Fibroblast of skin of abdomen (primary cell): ENCODE measurements around the gene CRACR2B.

Experiments
- DNase-seq: peaks from one replicate; pipeline ENCODE4 v3.0.0-alpha.2; 2013

Gene CRACR2B

DNA sequence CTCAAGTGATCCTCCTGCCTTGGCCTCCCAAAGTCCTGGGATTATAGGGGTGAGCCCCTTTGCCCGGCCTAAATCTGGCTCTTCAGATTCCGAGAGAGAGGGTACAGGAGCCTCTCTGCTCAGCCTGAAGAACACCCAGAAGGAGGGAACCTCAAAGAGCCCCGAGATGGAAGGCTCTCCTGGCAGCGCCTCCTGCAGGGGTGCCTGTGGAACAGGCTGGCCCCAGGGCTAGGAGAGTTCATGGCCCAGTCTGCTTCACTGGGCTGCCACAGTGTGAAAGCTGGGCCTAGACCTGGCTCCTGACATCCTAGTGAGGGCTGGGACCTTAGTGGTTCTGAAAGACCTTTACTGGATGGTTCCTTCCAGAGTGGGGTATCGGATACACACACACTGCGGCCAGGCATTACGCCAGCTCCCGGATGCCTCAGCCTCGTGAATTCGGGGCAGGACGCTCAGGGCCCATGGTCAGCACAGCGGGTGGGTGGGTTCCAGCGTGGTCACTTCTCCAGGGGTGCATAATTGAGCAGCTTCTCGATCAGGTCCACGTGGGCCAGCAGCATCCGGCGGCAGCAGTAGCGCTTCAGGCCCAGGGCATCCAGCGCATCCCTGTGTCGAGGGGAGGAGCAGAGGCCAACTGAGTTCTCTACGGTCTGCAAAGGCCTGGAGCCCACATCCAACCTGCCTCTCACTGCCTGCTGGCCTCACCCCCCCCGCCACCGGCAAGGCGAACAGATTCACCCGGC, 12.3 kb downstream of the CRACR2B start:
- DNase-seq: no peak

GRCh38 chr11:841981-842369, 14.3 kb downstream of the CRACR2B start:
- no peak for DNase-seq

DNA sequence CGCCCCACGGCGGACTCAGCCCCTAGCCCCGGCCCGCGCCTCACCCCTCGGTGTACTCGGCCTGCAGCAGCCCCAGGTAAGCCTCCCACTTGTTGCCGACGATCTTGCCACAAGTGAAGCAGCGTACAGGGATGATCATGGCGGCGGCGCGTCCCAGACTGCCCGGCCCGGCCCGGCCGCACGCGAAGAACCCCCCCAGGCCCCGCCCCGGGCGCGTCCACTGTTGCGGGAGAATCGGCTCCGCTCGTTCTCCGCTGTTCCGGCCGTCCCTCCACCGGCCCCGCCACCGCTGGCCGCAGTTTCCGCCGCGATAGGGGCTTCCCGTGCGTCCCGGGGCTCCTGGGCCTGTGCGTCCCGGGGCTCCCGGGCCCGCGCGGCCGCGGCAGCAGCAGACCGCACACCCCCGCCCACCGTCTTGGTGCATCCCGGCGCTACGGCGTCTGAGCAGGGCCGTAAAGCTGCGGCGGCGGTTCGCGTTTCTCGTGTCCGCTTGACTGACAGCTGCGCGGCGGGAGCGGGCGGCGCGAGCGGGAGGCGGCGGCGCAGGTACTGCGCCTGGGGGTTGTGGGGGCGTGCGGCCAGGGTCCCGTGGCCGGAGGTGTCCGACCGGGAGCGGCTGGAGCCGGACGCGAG, 14.8 kb downstream of the CRACR2B start, which contains the start of the genes POLR2L and TSPAN4:
TSS of gene POLR2L (minus strand) at position 160 of the 633 bp plus-strand sequence. CDS start at position 139, 21 bp downstream.
TSS of gene TSPAN4 (plus strand) at position 483 of the 633 bp plus-strand sequence. CDS start 7,453 bp downstream, outside the sequence.
- peak; percentile 89 for DNase-seq

DNA sequence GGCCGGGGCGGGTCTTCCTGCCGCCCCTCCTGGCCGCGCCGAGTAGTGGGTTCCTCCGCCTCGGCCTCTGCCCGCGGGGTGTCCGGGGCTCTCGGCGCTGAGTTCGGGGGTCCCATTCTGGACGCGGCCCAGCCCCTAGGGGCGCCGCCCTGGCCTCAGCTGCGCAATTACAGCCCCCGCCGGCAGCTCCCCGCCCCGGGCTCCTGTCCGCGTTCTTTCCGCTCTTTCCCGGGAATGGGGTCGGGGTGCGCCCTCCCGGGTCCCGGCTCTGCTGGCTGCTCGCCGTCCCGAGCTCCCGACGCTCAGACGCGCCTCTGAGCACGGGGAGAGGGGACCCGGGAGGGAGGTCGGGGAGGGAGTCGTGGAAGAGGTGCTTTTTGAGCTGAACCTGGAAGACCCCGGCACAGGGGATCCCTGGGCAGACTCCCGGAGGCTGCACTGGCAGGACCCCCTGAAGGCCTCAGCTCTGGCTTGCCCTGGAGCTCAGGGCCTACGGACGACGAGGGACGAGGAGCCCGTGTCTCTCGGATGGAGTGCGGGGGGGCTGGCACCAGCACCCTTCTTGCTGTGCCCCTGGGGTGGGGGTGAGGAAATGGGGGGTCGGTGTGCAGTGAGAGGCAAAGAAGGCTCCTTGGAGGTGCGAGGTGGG, 15.5 kb downstream of the CRACR2B start:
- DNase-seq: no peak

DNA sequence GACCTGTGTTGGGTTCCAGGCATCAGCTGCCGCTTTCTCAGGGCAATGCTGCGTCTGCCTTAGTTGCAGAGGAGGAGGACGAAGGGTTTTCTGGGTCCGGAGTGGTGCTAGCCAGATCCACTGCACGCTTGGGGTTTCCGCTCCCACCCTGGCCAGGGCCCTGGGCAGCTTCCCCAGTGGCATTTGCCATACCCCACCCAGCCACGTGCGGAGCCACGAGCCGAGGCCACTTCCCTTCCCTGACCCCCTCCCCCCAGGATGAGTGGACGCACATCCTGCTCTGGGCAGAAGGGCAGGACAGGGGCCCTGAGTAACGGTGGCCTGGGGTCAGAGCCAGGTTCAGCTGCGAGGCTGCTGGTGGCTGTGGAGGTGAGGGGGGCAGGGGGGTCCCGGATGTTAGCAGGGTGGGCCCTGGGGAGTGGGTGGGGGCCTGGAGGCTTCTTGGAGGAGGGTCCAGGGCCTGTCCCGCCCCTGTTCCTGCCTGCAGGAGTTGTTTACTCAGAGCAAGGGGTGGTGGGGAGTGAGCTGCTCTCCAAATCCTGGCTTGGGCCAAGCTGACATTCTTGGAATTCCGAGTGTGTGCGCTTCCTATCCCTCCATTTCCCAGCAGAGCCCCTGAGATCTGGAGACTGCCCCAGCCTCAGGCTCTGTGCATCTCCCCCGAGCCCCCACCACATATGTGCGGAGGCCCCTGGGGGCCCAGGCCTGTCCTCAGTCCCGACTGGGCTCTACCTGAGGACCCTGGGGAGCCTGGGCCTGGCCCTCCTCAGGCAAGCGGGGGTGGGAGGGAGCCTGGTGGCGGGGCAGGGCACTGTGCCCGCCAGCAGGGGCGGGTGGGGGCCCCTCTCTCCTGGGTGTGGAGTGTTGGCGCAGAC, 16.3 kb downstream of the CRACR2B start:
- peak; percentile 96 for DNase-seq

DNA sequence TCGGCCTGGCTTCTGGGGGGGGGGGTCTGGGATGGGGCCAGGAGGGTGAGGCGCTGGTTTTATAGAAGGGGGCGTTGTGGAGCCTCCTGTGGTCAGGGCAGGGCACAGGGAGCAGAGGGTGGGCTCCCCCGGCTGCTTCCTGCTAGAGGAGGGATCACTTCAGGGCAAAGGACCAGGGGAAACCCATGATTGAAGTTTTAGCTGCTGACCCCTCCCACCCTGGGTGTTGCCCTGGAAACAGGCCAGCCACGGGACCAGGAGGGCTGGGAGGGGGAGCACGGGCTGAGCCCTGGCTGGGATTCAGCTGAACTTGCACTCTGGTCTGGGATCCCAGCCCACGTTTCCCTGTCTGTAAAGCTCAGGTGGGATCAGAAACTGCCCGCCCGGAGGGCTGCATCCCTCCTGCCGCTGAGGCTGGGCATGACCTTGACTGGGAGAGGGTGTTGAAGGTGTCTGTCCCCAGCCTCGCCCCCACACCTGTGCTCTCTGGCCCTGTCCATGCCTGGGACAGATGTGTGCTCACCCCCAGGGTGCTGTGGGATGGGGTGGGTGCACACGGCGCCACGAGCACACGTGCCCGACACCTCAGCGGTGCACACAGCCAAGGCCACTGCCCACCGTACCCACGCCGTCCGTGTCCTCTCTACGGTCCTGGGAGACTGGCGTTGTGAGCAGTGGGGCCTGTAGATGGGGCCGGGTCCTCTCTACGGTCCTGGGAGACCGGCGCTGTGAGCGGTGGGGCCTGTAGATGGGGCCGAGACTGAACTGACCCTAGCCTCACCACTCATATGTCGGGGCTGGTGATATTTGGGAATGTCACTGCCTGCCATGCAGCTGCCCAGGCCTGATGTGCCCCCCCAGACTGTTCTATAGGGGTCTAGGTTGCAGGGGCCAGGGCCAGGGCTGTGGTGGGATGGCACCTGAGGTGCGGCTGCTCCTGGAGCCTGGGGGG, 17.2 kb downstream of the CRACR2B start:
- DNase-seq: peak; percentile 89

GRCh38 chr11:845872-846495, 18.3 kb downstream of the CRACR2B start:
- DNase-seq: peak; percentile 43

GRCh38 chr11:846496-847098, 18.9 kb downstream of the CRACR2B start:
- DNase-seq: peak; percentile 33

DNA sequence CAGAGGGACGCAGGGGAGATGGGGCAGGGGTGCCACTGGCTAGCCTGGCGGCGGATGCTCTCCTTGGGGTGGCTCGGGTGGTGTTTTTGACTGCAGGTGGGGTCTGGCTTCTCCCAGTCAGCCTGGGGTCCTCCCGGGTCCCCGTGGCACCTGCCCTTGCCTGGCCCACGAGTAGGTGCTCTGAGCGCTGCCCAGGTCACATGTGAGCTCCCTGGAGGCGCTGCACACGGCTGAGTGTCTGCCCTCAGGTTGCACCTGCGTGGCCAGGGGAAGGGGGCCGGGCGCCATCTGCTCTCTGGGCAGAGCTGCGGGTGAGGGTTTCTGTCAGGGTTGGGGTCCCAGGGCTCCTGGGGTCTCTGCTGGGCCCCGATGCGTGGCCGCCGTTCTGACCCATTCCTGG, 20.2 kb downstream of the CRACR2B start:
- no peak for DNase-seq

GRCh38 chr11:848380-848931, 20.7 kb downstream of the CRACR2B start:
- DNase-seq: peak; percentile 31

DNA sequence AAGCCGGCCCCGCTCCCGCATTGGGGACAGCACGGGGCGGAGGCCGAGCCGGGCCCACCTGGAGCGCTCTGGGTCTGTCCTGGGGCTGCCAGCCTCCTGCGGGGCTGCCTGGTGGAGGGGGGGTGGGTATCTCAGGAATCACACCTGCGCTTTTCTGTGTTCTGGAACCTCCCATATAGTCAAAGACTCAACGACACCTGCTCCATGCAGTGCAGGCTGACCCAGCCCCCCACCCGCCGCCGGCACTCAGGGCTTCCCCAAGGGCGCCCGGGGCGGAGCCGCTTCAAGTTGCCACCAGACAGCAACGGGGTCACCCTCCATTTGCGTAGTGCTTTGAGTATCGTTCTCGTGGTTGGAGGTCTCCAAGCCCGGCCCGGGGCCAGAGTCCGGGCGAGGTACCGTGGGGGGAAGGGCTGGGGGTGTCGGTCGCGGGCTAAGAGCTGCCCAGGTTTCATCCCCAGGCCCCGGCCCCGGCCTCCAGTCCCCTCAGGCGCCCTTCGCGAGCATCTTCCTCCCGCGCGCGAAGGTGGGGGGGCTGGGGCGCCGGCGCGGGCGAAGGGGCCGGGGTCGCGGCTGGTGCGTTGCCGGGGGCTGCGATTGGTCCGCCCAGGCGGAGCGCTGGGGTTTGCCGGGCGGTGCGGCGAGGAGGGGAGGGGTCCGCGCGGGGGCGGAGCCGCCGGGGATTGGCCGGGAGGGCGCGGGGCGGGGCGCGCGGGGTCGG, 21.5 kb downstream of the CRACR2B start:
- DNase-seq: no peak

DNA sequence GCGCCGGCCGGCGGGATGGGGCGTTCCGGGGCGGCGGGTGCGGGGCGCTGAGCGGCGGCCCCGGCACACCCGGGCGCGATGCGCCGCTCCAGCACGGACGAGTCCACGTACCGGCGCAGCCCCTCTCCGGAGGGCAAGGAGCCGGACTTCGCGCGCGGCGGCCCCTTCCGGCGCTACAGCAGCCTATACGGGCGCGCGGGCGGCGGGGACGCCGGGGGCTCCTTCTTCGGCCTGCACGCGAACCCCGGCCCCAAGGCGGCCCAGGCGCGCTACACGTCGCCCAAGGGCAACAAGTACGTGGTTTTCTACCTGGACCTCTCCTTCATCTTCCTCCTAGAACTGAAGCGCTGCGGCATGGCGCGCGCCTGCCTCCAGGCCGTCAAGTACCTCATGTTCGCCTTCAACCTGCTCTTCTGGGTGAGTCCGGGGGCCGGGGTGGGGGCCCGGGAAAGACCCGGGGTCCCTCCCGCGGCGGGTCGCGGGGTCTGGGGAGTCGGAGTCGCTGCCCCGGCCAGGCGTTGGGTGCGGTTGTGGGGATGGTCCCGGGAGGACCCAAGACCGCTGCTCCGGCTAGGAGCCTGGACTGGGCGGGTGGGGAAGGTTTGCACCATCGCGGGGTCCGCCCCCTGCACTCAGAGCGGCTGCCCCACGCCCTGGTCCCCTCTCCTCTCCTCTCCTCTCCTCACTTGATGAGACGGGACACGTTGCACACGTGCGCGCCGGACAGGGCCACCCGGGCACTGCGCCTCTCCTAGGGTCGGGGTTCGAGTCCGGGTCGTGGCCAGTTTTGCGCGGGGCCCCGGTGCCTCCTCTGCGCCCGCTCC, 22.4 kb downstream of the CRACR2B start:
- DNase-seq: no peak

DNA sequence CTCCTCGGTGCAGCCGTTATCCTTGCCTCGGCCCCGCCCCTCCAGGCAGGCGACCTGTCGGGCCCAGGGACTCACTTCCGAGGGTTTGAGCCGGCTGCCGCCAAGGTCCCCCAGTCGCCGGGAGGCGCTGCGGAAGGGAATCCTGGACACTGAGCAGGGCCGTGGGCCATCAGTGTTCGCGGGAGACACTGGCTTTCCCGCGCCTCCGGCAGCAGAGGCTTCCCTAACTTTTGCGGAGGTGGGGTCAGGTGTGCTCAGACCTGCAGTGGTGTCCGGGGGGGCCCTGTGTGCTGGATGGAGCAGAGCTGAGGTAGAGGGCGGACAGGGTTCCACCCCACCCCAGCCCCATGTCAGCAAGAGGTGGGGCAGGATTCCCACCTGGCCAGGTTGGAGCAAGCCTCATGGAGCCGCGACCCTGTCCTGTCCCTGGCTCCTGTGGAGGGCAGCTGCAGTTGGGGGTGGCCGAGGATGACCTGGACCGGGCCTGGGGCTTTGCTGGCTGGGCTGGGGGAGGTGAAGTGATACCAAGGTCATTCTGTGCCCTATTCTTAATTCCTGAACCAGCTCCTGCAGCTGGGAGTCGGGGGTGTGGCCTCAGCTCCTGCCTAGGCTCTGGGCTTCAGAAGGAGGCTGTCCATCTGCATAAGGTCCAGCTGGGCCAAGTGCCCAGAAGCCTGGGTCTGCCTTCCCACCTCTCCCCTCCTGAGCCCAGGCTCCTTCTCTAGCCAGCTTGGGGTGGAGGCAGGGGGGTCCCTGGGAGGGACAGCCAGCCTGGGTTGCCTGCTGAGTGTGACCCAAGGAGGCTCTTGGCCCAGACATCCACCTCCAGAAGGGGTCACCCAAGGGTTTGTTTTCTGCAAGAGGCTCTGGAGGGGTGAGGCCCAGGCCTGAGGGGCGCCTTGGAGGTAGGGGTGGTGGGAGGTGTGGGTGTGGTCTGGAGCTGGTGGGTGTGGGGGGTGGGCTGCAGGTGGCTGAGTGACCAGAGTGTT, 23.4 kb downstream of the CRACR2B start:
- no peak for DNase-seq

- no peak for DNase-seq
Measured at GRCh38 chr11:852762-853161, 25.0 kb downstream of the CRACR2B start.

- DNase-seq: no peak
Measured at GRCh38 chr11:853682-854448, 26.1 kb downstream of the CRACR2B start.

DNA sequence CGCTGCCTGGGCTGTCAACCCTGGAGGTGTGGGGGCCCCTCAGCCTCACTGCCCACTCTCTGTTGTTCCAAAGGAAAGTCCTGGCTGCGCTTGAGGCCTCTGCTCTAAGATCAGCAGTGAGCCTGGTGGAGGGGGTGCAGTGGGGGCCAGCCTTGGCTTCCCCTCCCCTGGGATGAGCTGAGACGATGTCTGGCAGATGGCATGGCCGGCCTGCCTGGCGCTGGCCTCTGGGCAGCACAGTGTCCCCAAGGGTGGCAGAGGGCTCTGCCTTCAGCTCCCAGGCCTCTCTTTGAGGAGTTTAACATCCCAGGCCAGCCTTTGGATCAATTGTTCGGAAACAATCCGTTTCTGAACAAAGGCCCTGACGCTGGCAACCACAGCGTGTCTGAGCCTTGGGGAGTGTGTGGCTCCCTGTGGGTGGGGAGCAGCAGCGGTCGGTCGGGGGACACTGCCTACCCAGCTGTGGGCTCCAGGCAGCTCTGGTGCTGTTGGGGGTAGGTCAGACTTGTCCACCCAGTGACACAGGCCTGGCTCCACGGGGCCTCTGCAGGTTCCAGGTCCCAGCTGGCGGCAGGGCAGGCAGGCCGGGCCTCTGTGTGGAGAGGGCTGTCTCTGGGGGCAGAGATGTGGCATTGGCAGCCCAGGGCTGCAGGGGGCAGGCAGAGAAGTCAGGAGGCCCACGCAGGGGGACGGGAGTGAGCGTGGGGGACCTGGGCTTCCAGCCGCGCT, 27.0 kb downstream of the CRACR2B start:
- no peak for DNase-seq
